GM18907 (cell line): ENCODE data around the gene RBBP5.

Source experiments
- ATAC-seq: cut with Tn5 transposase; IDR thresholded peaks from one replicate; pipeline ENCODE4 v1.9.1; 2021; ENCODE audit warnings: mild to moderate bottlenecking, moderate library complexity; ENCODE audit not compliant: unreplicated experiment

Gene RBBP5

DNA sequence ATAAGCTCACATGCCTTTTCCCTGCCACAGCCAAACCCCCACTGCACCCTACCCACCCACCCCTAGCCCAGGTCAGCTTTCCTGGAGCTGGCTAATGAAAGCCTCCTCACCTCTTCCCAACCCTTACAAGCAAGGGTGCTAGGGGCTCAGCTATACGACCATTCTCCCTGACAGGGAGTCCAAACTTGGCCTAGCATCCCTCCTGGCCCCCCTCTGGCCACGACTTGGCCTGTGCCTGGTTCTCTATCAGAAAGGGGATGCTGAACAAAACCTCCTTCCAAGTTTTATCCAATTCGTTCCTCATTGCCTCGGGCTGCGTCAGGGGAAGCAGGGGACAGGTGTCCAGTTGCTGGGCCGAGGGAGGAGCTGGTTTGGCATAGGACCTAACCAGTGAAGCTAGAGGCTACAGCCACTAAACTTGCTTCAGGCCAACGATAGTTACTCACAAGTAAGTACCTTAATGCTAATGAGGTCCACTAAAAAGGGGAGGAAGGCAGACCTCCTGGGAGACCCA, 46.1 kb downstream of the RBBP5 start:
- no peak for ATAC-seq

DNA sequence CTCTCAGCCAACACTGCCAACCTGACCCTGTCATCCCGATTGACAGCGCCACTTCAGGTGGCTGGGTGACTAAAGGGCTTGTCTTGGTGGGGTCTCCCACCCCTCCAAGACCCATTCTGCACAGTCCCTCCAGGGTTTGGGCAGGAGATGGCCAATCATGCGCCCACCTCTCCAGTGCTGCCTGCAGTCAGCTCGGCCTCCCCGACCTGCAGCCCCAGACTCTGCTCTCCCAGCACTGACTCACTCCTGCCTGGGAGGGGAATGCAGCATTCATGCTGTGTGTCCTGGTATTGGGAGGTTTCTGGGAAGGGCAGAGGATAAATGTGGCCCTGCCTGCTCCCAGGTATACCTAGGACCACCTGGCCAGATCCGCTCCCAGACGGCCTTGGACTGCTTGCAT, 47.3 kb downstream of the RBBP5 start:
- no peak for ATAC-seq

DNA sequence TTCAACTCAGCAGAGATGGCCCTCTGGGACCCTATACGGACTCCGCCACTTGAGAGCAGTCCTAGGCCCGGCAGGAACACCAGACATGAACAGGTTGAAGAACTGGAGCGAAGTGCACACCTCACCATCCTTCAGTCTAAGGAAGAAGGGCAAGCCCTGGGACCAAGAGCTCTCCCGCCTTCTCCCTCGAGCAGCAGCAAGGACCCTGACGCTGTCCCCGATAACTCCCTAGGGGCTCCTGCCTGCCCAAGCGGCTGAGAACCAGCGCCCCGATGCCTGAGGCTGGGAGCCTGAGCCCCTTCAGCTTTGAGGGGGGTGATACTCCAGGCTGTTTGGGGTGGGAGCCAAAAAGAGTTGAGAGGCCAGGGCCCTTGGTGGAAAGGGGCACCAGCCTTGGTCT, 47.7 kb downstream of the RBBP5 start:
- no peak for ATAC-seq

DNA sequence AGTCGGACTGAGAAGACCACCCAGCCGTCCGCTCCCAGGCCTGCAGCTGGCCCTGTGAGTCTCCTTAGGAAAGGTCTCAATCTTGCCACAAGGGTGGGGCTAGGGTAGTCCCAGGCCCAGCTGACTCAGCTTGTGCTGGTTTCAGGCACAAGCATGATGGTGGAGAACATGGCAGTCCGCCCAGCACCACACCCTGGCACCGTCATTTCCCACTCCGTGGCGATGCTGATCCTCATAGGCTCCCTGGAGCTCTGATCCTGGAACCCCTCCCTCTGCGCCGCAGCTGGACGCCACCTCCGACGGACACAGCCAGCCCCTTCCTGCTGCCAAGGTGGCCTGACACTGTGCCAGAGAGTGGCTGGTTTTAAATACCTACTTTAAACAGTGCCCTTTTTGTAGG, 48.3 kb downstream of the RBBP5 start:
- ATAC-seq, result no peak

DNA sequence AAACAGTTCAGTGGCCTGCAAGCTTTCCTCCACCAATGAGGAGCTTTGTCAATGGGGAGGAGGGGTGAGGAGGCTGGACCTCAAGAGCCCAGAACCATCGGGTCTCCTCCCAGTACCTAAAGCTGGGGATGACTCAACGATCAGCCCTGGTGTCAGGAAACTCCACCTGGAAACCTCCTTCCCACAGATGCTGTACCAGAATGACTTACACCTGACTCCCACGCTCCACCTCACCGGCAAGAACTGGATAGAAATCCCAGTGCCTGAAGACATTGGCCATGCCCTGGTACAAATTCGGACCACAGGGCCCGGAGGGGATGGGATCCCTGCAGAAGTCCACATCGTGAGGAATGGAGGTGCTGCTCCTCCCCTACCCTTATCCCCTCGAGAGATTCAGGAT, 48.9 kb downstream of the RBBP5 start:
- no peak for ATAC-seq

DNA sequence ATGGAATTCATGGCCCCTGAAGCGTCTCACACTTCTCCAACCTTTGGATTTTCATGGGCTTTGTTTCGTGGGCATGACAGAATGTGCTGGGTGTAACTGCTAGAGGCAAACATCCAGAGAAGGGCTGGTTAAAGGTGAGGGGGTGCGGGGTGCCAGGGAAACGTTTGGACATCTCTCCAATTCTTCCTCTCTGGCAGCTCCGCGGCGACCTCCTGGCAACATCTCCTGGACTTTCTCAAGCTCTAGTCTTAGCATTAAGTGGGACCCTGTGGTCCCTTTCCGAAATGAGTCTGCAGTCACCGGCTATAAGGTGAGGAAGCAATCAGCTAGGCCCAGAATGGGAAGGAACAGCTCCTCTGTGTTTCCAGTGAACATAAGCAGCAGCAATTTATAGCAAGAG, 49.5 kb downstream of the RBBP5 start:
- no peak for ATAC-seq

DNA sequence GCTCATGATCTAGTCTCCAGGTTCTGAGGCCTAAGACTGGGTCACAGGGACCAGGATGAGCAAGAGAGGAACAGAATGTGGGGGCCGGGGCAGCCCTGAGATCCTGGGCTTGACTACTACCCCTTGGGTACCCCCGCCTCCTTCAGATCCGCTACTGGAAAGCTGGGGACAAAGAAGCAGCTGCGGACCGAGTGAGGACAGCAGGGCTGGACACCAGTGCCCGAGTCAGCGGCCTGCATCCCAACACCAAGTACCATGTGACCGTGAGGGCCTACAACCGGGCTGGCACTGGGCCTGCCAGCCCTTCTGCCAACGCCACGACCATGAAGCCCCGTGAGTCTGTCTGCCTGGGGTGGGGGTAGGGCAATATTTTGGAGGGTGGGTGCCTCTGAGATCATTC, 50.0 kb downstream of the RBBP5 start:
- ATAC-seq, result no peak

DNA sequence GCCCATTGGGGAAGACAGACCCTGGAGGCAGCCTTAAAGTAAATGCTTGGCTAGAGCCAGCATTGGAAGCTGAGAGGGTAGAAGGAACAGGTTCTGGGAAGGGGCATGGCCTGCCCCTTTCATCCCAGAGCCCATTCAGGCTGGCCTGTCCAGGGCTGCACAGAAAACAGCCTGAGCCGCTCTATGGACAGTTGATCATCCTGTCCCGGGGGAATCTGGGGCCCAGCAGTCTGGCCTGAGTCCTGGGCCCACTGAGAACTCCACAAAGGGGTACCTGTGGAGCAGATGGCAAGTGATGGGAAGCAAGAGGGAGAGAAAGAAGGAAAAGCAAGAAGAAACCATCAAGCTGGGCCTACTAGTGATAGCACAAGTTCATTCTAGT, 50.8 kb downstream of the RBBP5 start:
- ATAC-seq, result no peak

DNA sequence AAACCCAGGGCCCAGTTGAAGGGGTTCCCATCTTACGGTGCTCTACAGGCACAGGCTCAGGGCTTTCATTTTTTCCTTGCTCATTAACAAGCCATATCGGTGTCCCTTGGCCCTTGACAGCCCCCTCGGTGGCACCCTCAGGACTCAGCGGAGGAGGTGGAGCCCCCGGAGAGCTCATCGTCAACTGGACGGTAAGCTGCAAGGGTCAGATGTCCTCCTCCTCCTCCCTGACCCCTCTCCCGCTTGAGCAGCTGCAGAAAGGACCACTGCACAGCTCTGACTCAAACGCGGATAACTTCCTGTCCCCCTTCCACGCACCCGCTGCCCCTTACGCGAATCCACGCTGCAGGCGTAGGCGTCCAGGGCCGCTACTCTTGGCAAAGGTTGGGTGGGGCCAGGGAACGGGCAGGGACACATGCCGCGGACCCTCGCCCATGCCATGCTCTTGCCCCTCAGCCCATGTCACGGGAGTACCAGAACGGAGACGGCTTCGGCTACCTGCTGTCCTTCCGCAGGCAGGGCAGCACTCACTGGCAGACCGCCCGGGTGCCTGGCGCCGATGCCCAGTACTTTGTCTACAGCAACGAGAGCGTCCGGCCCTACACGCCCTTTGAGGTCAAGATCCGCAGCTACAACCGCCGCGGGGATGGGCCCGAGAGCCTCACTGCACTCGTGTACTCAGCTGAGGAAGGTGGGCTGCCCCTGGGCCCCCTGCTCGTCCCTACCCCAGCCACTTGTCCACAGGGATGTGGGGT, 52.2 kb downstream of the RBBP5 start:
- no peak for ATAC-seq

DNA sequence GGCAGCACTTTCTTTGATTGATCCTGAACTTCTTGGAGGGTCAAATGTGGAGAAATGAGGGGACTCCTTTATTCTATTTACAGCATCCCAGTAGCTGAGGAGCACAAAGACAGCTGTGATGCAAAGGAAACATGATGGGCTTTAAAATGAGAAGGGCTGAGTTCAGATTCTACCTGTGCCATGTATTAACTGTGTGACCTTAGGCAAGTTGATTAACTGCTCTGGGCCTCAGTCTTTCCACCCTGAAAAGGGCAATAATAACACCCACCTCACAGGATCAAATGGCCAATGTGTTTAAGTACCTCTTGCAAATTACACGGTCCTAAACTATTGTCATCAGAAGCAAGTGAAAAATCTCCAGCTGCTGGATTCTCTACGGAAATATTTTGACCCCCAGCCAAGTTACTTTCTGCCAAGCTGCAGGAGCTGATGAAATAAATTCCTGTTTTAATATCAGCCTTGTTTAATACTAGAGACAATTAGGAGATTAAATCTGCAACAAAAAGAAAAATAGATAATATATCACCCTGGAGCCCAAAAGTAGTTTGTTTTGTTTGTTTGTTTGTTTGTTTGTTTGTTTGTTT, 53.2 kb downstream of the RBBP5 start:
- ATAC-seq, result no peak

DNA sequence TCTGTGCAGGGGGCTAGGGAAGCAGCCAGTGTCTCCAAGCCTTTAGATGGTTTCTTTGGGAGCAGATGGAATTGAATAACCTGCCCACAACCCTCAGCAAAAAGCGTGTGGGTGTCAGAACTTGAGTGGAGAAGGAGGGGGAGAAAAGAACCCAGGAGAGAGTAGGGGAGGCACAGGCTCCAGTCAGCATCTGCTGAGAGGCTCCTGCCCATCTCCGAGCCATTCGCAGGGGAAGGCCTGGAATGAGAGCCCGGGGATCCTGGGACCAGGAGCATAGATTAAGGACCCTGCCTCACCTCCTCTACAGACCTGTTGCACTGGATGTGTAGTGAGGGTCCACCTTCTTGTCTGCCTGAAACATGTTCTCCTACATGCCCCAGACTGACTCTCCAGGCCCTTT, 53.8 kb downstream of the RBBP5 start:
- no peak for ATAC-seq

DNA sequence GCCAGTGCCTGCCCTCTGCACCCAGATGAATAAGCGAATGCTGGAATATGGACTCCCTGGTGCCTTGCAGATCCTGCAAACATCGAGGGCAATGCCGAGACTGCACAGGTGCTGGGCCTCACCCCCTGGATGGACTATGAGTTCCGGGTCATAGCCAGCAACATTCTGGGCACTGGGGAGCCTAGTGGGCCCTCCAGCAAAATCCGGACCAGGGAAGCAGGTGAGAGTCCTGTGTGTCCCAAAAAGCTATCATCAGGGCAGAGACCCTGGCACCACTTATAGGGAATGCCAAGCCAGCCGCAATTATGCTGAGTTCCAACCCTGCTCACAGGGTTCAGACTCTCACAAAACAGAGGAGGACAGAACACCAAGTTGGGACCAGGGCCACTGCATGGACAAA, 54.7 kb downstream of the RBBP5 start:
- ATAC-seq, result no peak

DNA sequence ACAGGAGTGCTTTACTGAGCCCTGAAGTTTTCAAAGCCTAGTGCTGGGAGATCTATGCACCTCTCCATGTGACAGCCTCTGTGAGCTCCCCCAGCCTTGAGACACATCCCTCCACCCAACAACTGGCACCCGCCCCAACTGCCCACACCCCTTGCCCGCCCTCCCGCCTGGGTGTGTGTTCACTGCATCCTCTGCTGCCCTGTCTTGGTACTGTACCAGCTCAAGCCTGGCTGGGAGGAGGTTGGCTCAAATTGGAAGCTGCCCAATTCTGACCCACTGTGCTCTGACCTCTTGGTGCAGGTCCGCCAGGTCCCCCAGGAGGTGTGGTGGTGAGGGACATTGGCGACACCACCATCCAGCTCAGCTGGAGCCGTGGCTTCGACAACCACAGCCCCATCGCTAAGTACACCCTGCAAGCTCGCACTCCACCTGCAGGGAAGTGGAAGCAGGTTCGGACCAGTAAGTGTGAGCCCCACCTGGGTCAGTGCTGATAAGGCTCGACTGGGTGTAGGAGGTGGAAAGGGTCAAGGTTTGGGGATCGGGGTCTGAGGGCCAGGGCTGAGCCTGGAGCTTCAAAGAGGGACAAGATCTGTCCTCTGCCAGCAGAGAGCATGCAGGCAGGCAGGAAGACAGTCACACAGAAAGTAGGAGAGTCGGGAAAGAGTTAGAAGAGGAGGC, 55.5 kb downstream of the RBBP5 start:
- no peak for ATAC-seq

DNA sequence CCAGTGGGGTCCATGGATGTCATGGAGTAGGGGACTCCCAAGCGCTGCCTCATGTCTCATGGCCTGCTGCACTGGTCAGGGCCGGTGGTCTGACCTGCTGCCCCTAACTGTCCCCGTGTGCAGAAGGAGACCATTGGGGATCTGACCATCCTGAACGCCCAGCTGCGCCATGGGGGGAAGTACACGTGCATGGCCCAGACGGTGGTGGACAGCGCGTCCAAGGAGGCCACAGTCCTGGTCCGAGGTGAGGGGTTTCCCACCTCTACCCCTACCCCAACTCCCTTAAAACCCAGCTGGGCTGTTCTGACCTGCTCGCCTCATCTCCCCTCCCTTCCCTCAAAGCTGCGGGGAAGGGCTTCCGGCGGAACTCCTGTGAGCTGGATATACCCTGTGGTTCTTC, 56.1 kb downstream of the RBBP5 start:
- no peak for ATAC-seq

DNA sequence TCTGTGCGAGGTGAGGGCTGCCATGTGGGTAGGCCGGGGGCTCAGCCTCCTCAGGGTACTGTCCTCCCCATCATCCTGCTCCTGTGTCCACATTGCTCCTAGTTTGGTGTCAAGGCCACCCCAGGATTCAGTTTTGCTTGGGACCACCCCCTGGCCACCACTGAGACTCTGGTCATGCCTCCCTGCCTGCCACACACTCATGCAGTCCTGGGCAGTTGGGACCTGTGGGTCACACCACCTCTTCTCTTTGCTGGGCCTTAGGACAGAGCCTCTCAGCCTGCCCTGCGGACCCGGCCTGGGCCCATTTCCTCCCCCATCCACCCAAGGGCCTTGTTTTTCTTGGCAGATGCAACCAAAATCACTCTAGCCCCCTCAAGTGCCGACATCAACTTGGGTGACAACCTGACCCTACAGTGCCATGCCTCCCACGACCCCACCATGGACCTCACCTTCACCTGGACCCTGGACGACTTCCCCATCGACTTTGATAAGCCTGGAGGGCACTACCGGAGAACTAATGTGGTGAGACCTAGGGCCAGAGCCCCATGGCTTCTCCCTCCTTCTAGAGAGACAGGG, 56.9 kb downstream of the RBBP5 start:
- no peak for ATAC-seq

DNA sequence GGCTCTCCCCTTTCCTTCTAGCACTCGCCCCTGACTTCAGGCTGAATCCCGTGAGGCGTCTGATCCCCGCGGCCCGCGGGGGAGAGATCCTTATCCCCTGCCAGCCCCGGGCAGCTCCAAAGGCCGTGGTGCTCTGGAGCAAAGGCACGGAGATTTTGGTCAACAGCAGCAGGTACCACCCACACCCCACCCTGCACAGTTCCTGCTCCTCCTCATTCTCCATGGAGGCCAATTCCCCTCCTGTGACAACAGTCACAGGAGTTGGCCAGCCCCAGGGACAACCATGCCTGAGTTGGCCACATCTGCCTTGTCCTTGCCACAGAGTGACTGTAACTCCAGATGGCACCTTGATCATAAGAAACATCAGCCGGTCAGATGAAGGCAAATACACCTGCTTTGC, 57.5 kb downstream of the RBBP5 start:
- no peak for ATAC-seq

DNA sequence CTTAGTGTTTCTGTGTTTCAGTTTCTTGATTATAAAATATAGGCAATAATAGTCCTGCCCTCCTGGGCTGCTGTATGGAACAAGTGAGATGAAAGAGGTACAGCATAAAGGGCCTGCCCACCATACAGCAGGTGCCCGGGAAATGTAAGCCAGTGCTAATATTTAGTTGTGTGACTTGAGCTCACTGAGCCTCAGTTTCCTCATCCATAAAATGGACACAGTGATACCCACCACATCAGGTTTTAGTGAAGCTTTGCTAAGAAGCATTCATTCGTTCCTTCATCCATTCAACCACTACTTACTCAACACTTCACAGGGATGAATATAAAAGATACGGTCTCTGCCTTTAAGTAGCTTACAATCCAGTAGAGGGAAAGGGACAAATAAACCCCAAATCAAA, 58.9 kb downstream of the RBBP5 start:
- no peak for ATAC-seq

DNA sequence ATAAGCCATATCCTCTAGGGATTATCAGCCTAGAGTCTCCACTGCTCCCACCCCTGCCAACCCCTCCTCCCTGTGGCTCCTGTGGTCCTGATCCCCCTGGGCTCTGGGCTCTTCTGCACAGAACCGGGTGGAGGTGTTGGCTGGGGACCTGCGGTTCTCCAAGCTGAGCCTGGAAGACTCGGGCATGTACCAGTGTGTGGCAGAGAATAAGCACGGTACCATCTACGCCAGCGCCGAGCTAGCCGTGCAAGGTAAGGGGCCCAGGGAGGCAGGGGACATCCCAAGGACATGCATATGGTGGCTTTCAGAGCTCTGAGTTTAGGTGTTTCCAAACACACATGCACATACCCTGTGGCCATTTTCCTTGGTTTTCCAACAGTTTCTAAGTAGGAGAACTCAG, 59.5 kb downstream of the RBBP5 start:
- ATAC-seq, result no peak

DNA sequence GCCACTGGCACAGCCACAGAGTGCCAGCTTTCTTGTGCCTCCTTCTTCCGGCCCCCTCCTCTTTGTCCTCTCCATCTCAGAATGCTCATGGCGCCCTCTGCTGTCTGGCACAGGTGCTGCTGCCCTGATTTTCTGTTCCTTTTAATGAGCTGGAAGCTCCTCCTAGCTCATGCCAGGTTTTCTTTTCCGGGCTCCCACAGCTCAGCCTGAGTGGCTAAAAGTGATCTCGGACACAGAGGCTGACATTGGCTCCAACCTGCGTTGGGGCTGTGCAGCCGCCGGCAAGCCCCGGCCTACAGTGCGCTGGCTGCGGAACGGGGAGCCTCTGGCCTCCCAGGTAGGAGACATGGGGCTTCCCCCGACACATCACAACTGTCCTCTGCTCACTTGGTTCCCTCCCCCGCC, 60.1 kb downstream of the RBBP5 start:
- ATAC-seq, result no peak

DNA sequence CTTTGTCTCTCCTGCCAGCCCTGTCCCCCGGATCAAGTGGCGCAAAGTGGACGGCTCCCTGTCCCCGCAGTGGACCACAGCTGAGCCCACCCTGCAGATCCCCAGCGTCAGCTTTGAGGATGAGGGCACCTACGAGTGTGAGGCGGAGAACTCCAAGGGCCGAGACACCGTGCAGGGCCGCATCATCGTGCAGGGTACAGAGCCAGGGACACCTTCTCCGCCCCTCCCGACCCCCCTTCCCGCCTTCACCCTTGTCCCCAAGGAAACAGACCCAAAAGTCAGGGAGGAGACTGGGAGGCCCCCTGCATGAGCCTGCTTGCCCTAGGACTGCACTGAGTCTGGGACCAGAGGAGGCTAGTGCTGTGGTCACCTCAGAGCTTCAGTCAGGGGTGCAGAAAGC, 60.6 kb downstream of the RBBP5 start:
- ATAC-seq, result no peak

DNA sequence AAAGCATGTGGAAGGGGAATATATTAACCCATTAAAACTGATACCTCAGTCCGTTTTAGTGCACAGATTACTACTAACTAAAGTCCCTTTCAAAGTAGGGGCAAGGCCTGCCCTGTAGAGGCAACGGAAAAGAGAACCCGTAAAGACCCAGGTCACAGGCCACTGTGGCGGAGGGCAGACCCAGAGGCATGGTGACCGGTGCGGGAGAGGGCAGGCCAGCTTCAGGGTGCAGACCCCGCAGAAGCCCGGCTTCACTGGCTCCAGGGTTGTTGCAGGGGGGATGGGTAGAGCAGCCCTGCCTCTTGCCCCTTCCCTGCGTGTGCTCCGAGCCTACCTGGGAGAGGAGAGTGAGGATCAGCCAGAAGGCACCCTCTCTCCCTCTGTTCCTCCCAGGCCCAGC, 61.0 kb downstream of the RBBP5 start:
- no peak for ATAC-seq

DNA sequence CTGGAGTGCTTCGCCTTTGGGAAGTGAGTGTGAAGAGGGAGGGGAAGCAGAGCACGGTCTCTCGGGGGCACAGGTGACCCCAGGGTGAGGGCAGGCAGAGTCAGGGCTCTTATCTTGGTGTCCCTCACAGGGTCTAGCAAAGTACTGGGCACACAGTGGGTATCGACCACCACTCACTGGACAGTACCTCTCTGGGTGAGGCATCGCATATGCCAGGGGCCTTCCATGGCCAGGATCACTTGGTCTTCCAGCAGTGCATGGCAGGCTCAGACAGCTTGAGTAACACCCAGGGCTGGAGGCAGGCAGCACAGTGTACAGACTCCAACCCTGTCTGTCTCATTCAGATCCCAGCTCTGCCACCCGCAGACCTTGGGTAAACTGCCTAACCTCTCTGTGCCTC, 62.1 kb downstream of the RBBP5 start:
- ATAC-seq, result no peak
